ENCODE data around the gene TRIM13.
"Not testable (repeated sequence)": the region's sequence is repeated elsewhere in the genome, so short reads cannot be mapped to it uniquely, and the experiment has no call there.

The TRIM13 gene

DNA sequence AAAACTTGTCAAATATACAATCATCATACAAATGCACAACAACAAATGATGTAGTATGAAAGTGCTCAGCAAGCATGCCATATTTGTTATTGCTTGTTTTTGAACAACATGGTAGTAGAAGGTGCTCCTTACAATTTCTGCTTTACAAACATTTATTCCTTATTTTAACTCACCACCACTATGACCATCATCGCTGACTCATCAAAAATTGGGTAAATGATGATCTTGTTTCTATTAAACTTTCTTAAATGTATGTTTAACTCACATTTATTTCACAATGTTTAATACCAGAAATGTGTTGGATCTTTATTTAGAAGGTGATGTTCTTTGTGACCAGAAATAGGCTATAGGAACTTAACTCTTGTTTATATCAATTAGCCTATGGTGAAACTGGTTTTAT is 63.9 kb downstream of the TRIM13 start:
- DNase-seq (ENCODE audit: low spot score), result no peak

GRCh38 chr13:50062336-50062735 is 65.5 kb downstream of the TRIM13 start:
- DNase-seq (ENCODE audit: low spot score), result not testable (repeated sequence)

- DNase-seq (ENCODE audit: low spot score), result no peak
Observed at GRCh38 chr13:50065712-50066111, 68.9 kb downstream of the TRIM13 start.
